ENCODE measurements around the gene RPL27.
"Not testable (repeated sequence)": the region's sequence is repeated elsewhere in the genome, so short reads cannot be mapped to it uniquely, and the experiment has no call there.

The RPL27 gene

DNA sequence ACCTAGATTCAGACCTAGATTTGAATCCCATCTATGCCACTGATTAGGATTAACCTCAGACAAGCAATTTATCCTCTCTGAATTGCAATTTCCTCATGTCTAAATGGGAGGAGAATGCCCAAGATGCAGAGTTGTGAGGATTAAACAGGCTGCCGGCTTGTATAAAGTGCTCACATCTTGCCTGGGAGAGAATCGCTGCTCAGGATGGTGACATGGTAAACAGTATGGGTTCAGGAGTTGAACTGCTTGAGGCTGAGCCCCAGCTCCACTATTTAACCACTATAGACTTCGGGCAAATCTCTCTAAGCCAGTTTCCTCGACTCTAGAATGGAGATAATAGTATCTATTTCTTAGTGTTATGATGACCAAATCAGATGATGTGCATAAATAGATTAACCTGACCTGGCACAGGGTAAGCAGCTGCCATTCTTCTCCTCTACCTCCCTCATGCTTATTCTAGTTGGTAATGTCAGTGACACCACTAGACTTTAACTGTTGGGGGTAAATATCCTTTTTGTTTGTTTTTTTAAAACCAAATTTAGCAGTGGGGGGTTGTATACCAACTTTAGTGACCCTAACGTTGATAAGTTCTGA lies 732 bp upstream of the RPL27 start:
- no peak for DNase-seq

- DNase-seq, result no peak
These were observed 845 bp downstream of the RPL27 start for GRCh38 chr17:42999003-42999525.

GRCh38 chr17:43000894-43001293 lies 2.7 kb downstream of the RPL27 start:
- not testable (repeated sequence) for DNase-seq

GRCh38 chr17:43003542-43004172 lies 5.4 kb downstream of the RPL27 start:
- DNase-seq, result no peak

GRCh38 chr17:43006639-43007551 lies 8.7 kb downstream of the RPL27 start, which contains the start of gene IFI35:
TSS of gene IFI35 (plus strand) at chr17:43006784. CDS start at chr17:43006948, 164 bp downstream.
- DNase-seq, result peak; percentile 51

- no peak for DNase-seq
These were observed 12.6 kb downstream of the RPL27 start for GRCh38 chr17:43010667-43011308.

- no peak for DNase-seq
These were observed 13.7 kb downstream of the RPL27 start for GRCh38 chr17:43011728-43012472.

- no peak for DNase-seq
These were observed 15.1 kb downstream of the RPL27 start for GRCh38 chr17:43013296-43013695.

DNA sequence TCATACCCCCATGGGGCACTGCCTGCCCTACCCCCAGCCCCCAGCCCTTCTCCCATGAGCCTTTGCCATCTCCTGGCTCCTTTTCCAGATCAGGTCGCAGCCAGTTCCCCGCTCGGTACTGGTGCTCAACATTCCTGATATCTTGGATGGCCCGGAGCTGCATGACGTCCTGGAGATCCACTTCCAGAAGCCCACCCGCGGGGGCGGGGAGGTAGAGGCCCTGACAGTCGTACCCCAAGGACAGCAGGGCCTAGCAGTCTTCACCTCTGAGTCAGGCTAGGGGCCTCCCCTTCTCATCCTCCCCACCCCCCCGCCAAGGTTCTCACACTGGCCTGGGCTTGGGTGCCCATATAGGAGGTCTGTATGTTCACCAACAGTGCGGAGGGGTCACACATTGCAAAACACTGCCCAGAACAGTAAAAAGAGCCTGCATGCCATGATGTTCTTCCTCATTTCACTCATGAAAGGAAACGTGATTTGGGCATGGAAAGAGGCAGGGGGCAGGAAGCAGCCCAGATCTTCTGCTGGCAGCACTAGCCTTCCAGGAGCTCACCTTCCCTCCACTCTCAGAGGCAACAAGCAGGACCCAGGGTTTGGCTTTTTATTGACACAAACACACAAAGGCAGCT lies 15.9 kb downstream of the RPL27 start:
- no peak for DNase-seq

DNA sequence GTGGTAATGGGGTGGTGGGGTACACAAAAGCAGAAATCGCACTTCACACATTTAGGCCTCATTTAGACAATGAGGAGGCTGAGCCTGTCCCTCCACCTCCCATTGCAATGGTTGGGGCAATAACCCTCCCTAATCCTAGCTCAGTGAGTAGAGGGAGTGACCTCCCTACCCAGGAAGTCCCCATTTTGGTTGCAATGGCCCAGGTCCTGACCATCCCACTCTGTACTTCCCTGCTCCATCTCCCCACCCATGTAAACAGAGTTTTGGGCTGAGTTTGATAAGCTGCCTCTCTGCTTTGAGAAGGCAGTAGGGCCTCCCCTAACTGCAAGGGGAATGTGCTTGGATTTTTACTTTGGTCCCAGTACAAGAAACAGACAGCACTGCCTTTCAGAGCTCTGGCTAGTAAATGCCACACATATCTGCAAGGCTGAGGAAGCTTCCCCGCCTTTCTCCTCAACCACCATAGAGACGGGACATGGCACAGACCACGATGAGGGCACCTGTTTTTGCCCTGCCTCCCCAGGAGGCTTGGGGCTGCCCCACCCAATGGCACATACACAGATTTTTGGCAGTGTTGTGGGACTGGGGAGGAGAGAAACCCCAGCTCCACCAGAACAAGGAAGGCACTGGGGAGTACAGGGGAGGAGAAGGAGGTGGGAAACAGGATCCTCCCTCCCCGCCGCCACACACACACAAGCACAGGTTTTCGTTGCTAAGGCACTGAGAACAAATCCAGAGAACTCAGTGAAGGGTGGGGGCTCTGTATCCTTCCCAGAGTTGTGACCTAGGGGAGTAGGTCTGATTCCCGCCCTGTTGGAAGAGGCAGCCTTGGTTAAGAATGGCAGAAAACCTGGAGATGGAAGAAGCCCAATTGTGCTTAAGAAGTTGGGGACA lies 16.7 kb downstream of the RPL27 start:
- no peak for DNase-seq

GRCh38 chr17:43015579-43015978 lies 17.4 kb downstream of the RPL27 start:
- no peak for DNase-seq

DNA sequence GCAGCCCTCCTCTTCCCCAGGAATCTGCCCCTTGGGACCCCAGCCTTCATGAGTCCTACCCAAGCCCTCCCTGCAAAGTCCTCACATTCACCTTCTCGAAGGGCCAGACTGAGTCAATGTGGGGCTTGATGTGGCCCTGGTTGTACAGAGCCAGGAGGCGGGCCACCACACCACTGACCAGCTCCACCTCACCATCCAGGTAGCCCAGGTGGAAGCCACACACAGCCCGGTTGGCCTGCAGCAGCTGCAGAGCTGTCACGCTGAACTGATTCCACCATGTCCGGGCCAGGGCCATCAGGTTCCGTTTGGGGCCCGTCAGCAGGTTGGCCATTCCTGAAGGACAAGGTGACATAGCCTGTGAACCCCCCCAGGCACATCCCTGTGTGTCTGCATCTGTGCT lies 18.0 kb downstream of the RPL27 start:
- DNase-seq, result no peak

DNA sequence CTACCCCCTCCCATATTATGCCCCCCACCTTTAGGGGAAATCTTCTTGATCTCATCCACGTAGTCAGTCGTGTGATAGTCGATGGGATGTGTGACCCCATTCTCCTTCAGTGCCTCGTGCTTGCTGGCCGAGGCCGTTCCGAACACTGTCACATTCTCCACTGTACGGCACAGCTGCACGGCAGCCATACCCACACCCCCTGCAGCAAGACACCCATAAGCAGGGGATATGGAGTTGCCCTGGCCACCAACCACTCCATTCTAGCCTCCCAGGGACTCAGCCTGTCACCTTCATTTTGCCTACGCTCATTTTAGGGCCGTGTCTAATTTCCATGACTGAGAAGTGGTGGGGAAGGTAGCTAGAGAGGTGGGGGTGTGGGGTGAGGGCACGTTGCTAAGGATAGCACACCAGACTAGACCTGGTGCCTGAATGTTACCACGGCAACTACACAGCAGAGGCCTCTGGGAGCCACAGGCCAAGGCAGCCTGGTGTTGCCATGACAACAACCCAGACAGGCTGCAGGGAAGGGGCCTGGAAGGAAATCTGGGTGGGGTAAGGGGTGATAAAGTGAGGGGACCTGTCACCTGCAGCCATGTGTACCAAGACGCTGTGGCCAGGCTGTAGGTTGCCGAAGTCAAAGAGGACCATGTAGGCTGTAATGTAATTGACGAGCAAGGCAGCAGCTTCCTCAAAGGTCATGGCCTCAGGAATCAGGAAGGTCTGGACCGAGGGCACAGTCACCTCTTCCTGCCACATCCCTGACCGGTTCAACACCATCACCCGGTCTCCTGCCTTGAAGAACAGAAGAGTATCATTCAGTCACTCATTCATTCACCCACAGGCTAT lies 20.0 kb downstream of the RPL27 start:
- no peak for DNase-seq

DNA sequence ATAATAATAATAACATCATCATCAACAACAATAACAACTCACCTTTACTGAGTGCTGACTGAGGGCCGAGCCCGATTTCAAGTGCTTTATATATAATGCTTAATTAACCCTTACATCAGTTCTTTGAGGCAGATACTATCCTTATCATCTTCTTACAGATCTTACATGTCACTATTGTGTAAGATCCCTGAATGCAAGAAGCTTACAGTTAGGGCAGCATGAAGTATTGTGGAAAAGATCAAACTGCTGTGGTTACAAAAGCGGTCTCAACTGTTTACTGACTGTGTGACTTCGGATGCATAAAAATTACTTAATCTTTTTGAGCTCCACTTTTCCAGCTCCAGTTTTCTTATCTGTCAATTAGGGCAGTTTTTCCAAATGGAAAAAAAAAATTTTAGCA lies 20.7 kb downstream of the RPL27 start:
- DNase-seq, result no peak

- no peak for DNase-seq
These were observed 21.2 kb downstream of the RPL27 start for GRCh38 chr17:43019418-43019817.

- no peak for DNase-seq
These were observed 21.9 kb downstream of the RPL27 start for GRCh38 chr17:43020030-43020621.

GRCh38 chr17:43020789-43021740 lies 22.8 kb downstream of the RPL27 start:
- no peak for DNase-seq

Data from activated gamma-delta T cell (primary cell).